Measurements from ENCODE around the gene EPS15.

The EPS15 gene

DNA sequence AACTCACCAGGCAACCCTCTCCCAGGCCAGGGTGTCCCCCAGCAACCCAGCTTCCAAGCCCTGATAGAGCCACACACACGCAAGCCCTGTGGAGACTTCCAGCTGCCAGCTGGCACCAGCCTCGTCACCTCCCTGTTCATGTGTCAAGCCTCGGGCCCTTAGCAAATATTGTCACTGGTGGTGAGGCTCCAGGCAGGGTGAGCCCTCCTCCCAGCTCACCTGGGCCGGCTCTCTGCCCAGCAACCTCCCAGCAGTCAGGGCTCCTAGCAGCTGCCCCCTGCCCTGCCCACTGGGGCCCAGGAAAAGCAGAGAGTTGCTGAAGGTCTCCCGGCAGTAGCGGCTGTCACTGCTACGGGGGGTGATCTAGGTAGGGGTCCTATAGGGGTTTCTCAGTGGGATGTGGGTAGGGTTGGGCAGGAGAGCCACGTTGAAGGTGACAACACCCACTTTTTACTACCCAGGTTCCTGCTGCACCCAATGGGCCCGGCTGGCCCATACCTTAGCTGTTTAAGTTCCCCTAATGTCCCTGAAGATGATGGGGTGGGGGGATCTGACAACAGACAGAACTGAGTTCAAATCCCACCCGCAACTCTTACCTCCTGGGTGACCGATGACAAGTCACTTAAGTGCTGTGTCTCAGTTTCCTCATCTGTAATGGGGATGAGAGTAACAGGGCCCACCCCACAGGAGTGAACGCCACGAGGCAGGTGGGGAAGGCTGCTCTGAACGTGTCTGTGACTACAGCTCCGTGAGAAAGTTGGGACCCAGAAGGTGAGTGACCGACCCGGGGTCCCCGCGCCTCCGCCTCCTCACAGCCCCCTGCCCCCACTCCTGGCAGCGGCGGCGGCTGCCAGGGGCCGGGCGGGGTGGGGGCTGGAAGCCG, 189.4 kb downstream of the EPS15 start:
- TF ChIP-seq, protein P1, sequence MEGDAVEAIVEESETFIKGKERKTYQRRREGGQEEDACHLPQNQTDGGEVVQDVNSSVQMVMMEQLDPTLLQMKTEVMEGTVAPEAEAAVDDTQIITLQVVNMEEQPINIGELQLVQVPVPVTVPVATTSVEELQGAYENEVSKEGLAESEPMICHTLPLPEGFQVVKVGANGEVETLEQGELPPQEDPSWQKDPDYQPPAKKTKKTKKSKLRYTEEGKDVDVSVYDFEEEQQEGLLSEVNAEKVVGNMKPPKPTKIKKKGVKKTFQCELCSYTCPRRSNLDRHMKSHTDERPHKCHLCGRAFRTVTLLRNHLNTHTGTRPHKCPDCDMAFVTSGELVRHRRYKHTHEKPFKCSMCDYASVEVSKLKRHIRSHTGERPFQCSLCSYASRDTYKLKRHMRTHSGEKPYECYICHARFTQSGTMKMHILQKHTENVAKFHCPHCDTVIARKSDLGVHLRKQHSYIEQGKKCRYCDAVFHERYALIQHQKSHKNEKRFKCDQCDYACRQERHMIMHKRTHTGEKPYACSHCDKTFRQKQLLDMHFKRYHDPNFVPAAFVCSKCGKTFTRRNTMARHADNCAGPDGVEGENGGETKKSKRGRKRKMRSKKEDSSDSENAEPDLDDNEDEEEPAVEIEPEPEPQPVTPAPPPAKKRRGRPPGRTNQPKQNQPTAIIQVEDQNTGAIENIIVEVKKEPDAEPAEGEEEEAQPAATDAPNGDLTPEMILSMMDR (IDR thresholded peaks at IDR 0.05; ENCODE audit: insufficient read depth, low read depth, low read length, missing control alignments) = no peak
- no peak overlapping the region for H3K4me3 ChIP-seq (ENCODE audit: low read depth, low read length)
- DNase-seq (ENCODE audit: low read depth) = no peak

DNA sequence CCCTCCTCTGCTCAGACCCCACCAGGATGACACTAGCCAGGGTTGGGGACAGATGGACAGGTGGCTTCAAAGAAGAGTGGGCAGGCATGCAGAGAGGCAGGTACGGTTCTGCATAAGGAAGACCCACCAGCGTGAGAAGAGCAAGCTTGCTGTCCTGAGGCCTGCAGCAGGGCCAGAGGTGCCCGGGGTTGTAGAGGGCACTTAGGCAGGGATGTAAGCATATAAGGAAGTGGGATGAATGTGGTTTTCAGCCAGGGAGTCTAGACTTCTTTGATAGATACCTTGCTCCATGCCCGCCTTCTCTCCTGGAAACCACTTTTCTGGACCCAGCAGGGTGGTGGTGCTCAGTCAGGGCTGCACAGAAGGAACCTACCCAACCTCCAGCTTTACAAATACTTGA, 190.1 kb downstream of the EPS15 start:
- no peak for DNase-seq (ENCODE audit: low read depth)
- no peak overlapping the region for H3K4me3 ChIP-seq (ENCODE audit: low read depth, low read length)
- TF ChIP-seq, protein P1 (IDR thresholded peaks at IDR 0.05; ENCODE audit: insufficient read depth, low read depth, low read length, missing control alignments) = no peak

DNA sequence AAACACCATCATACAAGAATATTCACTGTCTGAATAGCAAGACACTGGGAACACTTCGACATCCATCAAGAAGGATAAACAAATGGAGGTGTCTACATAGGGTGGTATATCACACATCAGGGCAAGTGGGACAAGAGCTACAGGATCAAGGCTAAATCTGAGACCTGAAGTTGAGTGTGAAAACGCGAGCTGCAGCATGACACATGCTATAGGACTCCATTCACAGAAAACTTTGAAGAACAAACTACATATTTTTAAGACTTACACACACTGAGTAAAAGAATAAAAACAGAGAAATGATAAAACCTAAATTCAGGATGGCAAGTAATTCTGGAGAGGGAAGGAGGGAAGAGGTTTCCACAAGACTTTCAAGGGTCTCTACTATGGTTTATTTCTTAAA, 190.8 kb downstream of the EPS15 start:
- H3K4me3 ChIP-seq (ENCODE audit: low read depth, low read length) = no peak overlapping the region
- TF ChIP-seq, protein P1 (IDR thresholded peaks at IDR 0.05; ENCODE audit: insufficient read depth, low read depth, low read length, missing control alignments) = no peak
- DNase-seq (ENCODE audit: low read depth) = no peak

DNA sequence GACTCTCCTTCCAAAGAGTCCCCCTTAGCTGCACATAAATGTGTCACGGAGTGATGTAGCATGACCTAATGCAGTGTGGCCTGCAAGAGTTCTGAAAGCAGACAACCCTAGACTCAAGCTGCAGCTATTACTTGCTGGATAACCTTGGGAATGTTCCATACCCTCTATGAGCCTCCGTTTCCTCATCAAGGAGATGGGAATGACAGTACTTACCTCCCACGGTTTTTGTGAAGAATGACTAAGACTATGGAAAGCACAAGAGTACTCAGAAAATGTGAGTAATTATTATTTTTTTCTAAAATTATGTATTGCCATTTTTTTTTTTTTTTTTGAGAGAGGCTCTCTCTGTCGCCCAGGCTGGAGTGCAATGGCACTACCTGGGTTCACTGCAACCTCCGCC, 191.7 kb downstream of the EPS15 start:
- no peak for DNase-seq (ENCODE audit: low read depth)
- TF ChIP-seq, protein P1 (IDR thresholded peaks at IDR 0.05; ENCODE audit: insufficient read depth, low read depth, low read length, missing control alignments) = no peak
- no peak overlapping the region for H3K4me3 ChIP-seq (ENCODE audit: low read depth, low read length)

DNA sequence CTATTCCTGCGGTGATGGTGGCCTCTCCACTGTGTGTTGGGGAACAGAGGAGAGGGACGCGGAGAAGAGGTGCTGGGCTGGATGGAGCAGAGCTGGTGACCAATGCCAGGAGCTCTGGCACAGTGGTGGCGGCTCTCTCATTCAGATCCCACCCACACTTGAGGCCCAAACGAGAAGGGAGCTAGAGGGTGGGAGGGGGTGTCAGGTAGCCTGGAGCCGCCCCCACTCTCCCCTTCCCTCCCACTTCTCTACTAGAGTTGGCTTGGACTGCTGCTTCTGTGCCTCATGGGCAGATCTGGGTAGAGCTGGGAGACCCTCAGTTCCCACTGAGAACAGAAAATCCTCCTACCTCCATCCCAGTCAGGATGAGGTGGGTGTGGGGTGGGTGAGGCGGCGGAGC, 192.2 kb downstream of the EPS15 start:
- DNase-seq (ENCODE audit: low read depth) = no peak
- TF ChIP-seq, protein P1 (IDR thresholded peaks at IDR 0.05; ENCODE audit: insufficient read depth, low read depth, low read length, missing control alignments) = no peak
- H3K4me3 ChIP-seq (ENCODE audit: low read depth, low read length) = no peak overlapping the region

DNA sequence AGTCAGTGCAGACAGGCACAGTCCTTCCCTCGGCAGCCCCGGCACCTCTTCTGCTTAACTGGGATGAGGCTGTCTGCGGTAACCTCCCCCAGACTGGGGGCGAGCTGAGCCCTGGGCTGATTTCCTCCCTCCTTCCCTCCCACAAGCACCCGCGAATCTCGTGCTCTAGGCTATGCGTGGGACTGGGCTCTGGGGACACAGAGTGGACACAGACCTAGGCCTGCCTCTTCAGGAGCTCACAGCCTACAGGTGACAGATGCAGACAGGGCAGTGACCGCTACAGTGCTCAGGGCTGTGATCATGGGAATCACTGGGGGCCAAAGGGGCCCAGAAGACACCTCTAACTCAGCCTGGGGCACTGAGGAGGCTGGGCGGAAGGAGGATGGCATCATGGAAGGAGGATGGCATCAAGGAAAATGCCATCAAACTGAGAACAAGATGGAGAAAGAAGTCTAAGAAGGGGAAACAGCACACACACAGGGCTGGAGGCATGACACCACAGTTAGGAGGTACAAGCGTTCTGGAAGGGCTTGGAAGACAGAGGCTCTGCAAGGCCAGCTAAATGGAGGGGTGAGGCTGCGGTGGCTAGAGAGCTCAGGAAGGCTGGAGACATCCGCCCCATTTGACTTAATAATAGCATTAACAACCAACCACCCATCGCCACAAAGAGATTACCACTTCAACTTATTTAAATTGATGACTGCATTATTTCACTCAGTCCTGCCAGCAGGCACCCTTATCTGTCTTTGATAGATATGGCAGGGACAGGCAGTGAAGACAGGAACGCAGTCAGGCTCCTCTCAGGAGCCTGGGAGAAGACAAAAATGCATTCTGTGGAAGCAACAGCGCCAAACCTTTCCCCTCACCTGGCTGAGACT, 192.9 kb downstream of the EPS15 start:
- H3K4me3 ChIP-seq (ENCODE audit: low read depth, low read length) = no peak overlapping the region
- no peak for DNase-seq (ENCODE audit: low read depth)
- TF ChIP-seq, protein P1 (IDR thresholded peaks at IDR 0.05; ENCODE audit: insufficient read depth, low read depth, low read length, missing control alignments) = no peak
